PC-9 (cell line): ENCODE results near the gene ABHD18.

Experiments
- CTCF ChIP-seq: fragments of 200-600 bp; sonication (generic); conservative IDR thresholded peaks from 2 replicates; pipeline ENCODE4 v1.6.1; 2017; ENCODE audit warnings: mixed run types, antibody characterized with exemption, mild to moderate bottlenecking, moderate library complexity
- EZH2 ChIP-seq: fragments of 200-600 bp; sonication (generic); IDR thresholded peaks from 2 replicates; pipeline ENCODE4 v1.8.0; 2017; ENCODE audit warnings: antibody characterized with exemption, low read depth

GRCh38 chr4:127995776-127996175 is 30.6 kb downstream of the ABHD18 start:
- no peak for TF ChIP-seq CTCF
- no peak for TF ChIP-seq EZH2
